ENCODE results near the gene SLC25A30. TPM values are rescaled to one million over a fixed set of nuclear protein-coding genes. Genes with fewer than 3 reads are reported as not detected.

Gene SLC25A30
- total and polyA plus RNA-seq, 2 of the 13 experiments (the other 11 are each of a cell fraction or from before 2014, with no cell fraction given), result 19.6 to 22.5 TPM

- H3K27me3 ChIP-seq (ENCODE audit: control insufficient read depth in 1 of 2, insufficient read depth in 2 of 2, low read length in 2 of 2), result no peaks in the 10 kb centered on the region
- 3% methylated on average over 8 of the region's 8 CpGs for WGBS (ENCODE audit: low lambda C conversion rate)
- no peaks in the 10 kb centered on the region for H3K36me3 ChIP-seq (replicated peaks in 1 of 2; ENCODE audit: control insufficient read depth in 1 of 2, insufficient read depth in 2 of 2, low read length in 2 of 2)
- peak overlapping the region; percentile 78 for H3K4me2 ChIP-seq (ENCODE audit: low read depth, low read length)
- intact Hi-C loops (cut with micrococcal nuclease; ENCODE audit: unreplicated experiment), result loop anchor here (1.0 kb wide), 1 partner anchor 30 kb away; the partner anchor contains the start of gene COG3
- in situ Hi-C loops (cut with HindIII; ENCODE audit: extremely low pct_ligation_motif_present, low pct_unique_long_range_greater_than_20kb), result no loop called here
- peak overlapping the region; percentile 64 for H3K27ac ChIP-seq (ENCODE audit: extremely low read length, insufficient read depth, low read length)
- H4K20me1 ChIP-seq (ENCODE audit: insufficient read depth, low read length), result no peaks in the 10 kb centered on the region
- no peak overlapping the region for H2AFZ ChIP-seq (ENCODE audit: low read length)
- peak overlapping the region; percentile 42 for H3K9ac ChIP-seq (ENCODE audit: insufficient read depth, low read depth, low read length)
- H3K4me3 ChIP-seq (replicated peaks in 1 of 3; ENCODE audit: insufficient read depth in 1 of 3, low read depth in 2 of 3, low read length in 3 of 3), result peak overlapping the region; percentile 17 to 41 (median 20); a peak in 4 of 6 replicates
- DNase-seq (ENCODE audit: low spot score) (peak; percentile 89), FAIRE-seq (peak; percentile 75), ATAC-seq (peak; percentile 71)
- peaks cover 69% of the 10 kb centered on the region for H3K4me1 ChIP-seq (ENCODE audit: insufficient read depth, low read length)
- no peaks in the 10 kb centered on the region for H3K9me3 ChIP-seq (ENCODE audit: low read length)
- ChIA-PET CTCF (ENCODE audit: low intra/inter-chr PET ratio, low total read pairs) (no interaction called here), POLR2A (interaction anchor here (0.8 to 4.5 kb wide), 11 partner anchors 10 to 94 kb away, joined by 3 to 62 read pairs (median 8); partner anchors contain the start of genes COG3, SLC25A30 and TPT1)
- H3K79me2 ChIP-seq (ENCODE audit: insufficient read depth, low read length), result no peaks in the 10 kb centered on the region
- BruUV-seq (replicated peaks), result no TSS peak
- TF ChIP-seq ZNF740 (CRISPR knock-in tag; IDR thresholded peaks at IDR 0.05), result no peak
- TF ChIP-seq PAXIP1 (CRISPR knock-in tag; conservative IDR thresholded peaks at IDR 0.05), result peak; percentile 85
- peak; percentile 46; the same call in 1 of the 2 replicates for TF ChIP-seq SIN3A (IDR thresholded peaks at IDR 0.05; ENCODE audit: borderline replicate concordance, low read depth, low read length)
- no peak for TF ChIP-seq ZBTB42 (CRISPR knock-in tag; IDR thresholded peaks at IDR 0.05)
- TF ChIP-seq ZNF121 (CRISPR knock-in tag; IDR thresholded peaks at IDR 0.05), result peak; percentile 75
- TF ChIP-seq DRAP1 (CRISPR knock-in tag; IDR thresholded peaks at IDR 0.05), result peak; percentile 82
- no peak for TF ChIP-seq KLF12 (CRISPR knock-in tag; IDR thresholded peaks at IDR 0.05; ENCODE audit: borderline replicate concordance)
- TF ChIP-seq HNF1A (IDR thresholded peaks at IDR 0.05; ENCODE audit: low read depth), result peak; percentile 14; the same call in 1 of the 2 replicates
- peak; percentile 54; the same call in 1 of the 2 replicates for TF ChIP-seq HNF1A (CRISPR knock-in tag; IDR thresholded peaks at IDR 0.05; ENCODE audit: borderline replicate concordance)
- peak; percentile 2; the same call in 1 of the 2 replicates for TF ChIP-seq ZNF784 (CRISPR knock-in tag; IDR thresholded peaks at IDR 0.05; ENCODE audit: borderline replicate concordance)
- peak; percentile 39; the same call in 1 of the 2 replicates for TF ChIP-seq ELF3 (CRISPR knock-in tag; IDR thresholded peaks at IDR 0.05)
- TF ChIP-seq ZNF230 (CRISPR knock-in tag; IDR thresholded peaks at IDR 0.05), result peak; percentile 61; the same call in 1 of the 2 replicates
- TF ChIP-seq KLF16 (CRISPR knock-in tag; IDR thresholded peaks at IDR 0.05), result peak in 1 of 2 experiments; percentile 54; a peak in 1 of 4 replicates
Observed at GRCh38 chr13:45434556-45435371, 16.6 kb upstream of the SLC25A30 start.

Measured in HepG2 (cell line).